ENCODE results near the gene KLRF1.

The KLRF1 gene

DNA sequence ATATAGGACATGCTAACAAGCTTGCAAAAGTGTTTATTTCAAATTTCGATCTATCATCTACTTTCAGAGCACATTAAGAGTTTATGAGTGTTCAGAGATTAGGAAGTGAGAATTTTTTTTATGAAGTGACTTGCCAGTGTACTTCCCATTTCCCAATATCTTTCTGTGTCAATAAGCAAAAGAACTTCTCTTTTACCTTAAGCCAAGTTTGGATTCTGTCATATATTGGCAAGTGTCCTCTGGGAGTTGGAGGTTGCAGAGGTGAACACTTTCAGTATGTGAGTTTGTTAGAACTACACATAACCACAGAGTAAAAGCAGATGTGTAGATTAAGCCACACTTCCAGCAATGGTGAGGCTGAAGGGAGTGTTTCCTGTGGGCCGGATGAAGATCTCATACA lies 16.6 kb upstream of the KLRF1 start:
- DNase-seq: no peak
- intact Hi-C loops (cut with DNase I; ENCODE audit: low total_unique reads): no loop called here
- no peaks in the 10 kb centered on the region for H3K27me3 ChIP-seq
- no peaks in the 10 kb centered on the region for H3K4me1 ChIP-seq
- no peak overlapping the region for H3K27ac ChIP-seq
- no peak overlapping the region for H3K4me3 ChIP-seq
- TF ChIP-seq, protein P1, sequence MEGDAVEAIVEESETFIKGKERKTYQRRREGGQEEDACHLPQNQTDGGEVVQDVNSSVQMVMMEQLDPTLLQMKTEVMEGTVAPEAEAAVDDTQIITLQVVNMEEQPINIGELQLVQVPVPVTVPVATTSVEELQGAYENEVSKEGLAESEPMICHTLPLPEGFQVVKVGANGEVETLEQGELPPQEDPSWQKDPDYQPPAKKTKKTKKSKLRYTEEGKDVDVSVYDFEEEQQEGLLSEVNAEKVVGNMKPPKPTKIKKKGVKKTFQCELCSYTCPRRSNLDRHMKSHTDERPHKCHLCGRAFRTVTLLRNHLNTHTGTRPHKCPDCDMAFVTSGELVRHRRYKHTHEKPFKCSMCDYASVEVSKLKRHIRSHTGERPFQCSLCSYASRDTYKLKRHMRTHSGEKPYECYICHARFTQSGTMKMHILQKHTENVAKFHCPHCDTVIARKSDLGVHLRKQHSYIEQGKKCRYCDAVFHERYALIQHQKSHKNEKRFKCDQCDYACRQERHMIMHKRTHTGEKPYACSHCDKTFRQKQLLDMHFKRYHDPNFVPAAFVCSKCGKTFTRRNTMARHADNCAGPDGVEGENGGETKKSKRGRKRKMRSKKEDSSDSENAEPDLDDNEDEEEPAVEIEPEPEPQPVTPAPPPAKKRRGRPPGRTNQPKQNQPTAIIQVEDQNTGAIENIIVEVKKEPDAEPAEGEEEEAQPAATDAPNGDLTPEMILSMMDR (IDR thresholded peaks at IDR 0.05): no peak
- H3K9me3 ChIP-seq: no peaks in the 10 kb centered on the region
- no peaks in the 10 kb centered on the region for H3K36me3 ChIP-seq

DNA sequence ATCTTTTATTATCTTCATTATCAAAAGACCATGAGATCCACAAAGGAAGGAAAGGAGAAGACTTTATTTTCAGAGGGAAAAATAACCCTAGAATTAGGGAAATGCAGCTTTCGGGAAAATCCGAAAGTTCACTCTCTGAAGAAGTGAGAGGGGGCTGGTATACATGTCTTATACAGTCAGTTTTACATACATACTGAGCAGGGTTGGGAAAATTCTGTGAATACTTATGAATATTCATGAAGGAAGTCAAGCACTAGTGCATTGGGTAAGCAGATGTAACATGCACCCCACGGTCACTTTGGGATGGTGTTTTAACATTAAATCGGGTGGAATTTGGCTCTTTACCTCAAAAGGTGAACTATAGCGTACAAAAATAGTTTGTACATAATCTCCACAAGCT lies 15.7 kb upstream of the KLRF1 start:
- Histone ChIP-seq H3K36me3 (no peaks in the 10 kb centered on the region), H3K27ac (no peak overlapping the region), H3K4me1 (no peaks in the 10 kb centered on the region), H3K27me3 (no peaks in the 10 kb centered on the region), H3K4me3 (no peak overlapping the region), H3K9me3 (no peaks in the 10 kb centered on the region)
- DNase-seq: no peak
- intact Hi-C loops (cut with DNase I; ENCODE audit: low total_unique reads): no loop called here
- TF ChIP-seq, protein P1 (IDR thresholded peaks at IDR 0.05): no peak

DNA sequence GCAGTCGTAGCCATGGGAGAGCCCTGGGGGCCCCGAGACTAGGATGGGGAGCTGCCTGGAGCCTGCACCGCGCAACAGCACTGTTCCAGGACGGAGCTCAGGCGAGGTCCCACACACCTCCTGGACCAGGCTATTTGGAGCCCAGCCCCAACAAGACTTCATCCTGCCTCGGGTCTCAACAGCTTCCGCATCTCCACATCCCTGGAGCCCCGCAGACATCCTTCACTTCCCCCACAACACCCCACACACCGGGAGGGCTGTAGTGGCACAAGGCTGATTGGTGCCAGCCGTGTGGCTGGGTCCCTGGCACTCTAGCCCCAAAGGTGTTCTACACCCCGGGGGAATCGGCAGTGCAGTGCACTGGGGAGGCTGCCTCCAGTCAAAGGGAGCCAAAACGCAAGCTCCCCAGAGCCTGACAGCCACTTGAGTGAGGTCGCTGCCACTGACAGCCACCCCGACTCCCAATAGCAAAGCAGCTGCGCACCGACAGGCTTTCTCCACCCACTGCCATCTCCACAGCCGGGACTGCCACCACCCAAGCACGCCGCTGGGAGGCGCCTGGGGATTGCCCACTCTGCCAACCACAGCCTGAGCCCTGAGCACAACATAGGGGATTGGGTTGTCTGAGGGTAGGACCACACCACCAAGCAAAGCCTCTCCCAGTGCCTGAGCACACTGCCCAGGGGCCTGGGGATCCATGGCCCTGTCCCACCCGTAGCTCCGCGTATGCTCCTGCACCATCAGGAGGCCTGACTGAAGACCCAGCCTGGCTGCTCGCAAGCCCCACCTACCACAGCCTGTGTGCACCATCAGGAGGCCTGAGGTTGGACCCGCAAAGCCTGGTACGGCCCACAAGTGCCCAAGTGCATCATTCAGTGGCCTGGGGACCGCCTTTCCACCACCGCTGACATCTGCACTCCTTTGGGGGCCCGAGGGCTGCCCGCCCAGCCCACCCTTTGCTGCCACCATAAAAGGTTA lies 13.2 kb upstream of the KLRF1 start:
- Histone ChIP-seq H3K27ac (no peak overlapping the region), H3K4me3 (peak overlapping the region in 1 of 2 donors; percentile 17), H3K36me3 (no peaks in the 10 kb centered on the region), H3K9me3 (no peaks in the 10 kb centered on the region), H3K4me1 (no peaks in the 10 kb centered on the region), H3K27me3 (no peaks in the 10 kb centered on the region)
- intact Hi-C loops (cut with DNase I; ENCODE audit: low total_unique reads): no loop called here
- TF ChIP-seq, protein P1 (IDR thresholded peaks at IDR 0.05): peak; percentile 31 to 42
- DNase-seq: peak; percentile 82 to 83

DNA sequence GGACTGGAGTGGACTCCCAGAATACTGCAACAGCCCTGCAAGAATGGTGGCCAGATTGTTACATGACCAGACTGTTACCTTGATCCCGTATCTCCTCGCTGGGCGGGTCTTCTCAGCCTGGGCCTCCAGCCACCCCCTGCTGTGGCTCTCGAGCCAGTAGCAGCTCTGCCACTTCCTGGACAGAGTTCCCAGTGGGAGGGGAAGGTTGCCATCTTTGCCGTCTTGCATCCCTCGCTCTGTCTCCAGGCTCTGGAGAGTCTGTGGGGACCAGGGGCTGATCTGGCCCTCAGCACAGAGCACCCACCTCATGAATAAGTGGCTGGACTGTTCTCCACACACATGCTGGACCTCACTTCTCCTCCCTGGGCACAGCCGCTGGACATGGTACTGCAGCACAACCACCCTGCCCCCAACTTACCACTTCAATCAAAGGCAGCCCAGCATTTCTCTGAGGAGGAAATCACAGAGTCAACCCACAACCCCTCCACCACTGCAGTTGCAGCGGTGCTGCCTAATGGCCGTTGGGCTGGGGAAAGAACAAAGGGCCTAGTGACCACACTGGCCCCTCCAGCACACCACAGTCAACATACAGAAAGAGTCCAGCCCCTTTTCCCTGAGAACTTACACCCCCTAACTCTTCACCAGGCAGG lies 6.9 kb upstream of the KLRF1 start:
- no peak for DNase-seq
- Histone ChIP-seq H3K36me3 (no peaks in the 10 kb centered on the region), H3K27me3 (no peaks in the 10 kb centered on the region), H3K27ac (no peak overlapping the region), H3K4me3 (no peak overlapping the region), H3K9me3 (no peaks in the 10 kb centered on the region), H3K4me1 (no peaks in the 10 kb centered on the region)
- intact Hi-C loops (cut with DNase I; ENCODE audit: low total_unique reads): no loop called here
- TF ChIP-seq, protein P1 (IDR thresholded peaks at IDR 0.05): no peak

DNA sequence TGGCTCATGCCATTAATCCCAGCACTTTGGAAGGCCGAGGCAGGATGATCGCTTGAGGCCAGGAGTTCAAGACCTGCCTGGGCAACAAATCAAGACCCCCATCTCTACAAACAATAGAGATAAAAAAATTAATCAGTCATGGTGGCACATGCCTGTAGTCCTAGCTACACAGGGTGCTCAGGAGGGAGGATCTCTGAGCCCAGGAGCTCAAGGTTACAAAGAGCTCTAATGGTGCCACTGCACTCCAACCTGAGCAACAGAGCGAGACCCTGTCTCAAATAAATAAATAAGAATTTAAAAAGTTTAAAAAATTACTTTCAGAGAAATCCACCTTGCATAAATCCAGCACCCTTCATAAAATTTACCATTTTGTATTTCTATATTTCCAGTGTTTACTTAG lies 2.2 kb downstream of the KLRF1 start:
- Histone ChIP-seq H3K4me1 (no peaks in the 10 kb centered on the region), H3K4me3 (no peak overlapping the region), H3K36me3 (no peaks in the 10 kb centered on the region), H3K27me3 (no peaks in the 10 kb centered on the region), H3K27ac (no peak overlapping the region), H3K9me3 (no peaks in the 10 kb centered on the region)
- intact Hi-C loops (cut with DNase I; ENCODE audit: low total_unique reads): no loop called here
- TF ChIP-seq, protein P1 (IDR thresholded peaks at IDR 0.05): no peak
- DNase-seq: no peak
